ENCODE measurements around the gene DICER1.

Gene DICER1

DNA sequence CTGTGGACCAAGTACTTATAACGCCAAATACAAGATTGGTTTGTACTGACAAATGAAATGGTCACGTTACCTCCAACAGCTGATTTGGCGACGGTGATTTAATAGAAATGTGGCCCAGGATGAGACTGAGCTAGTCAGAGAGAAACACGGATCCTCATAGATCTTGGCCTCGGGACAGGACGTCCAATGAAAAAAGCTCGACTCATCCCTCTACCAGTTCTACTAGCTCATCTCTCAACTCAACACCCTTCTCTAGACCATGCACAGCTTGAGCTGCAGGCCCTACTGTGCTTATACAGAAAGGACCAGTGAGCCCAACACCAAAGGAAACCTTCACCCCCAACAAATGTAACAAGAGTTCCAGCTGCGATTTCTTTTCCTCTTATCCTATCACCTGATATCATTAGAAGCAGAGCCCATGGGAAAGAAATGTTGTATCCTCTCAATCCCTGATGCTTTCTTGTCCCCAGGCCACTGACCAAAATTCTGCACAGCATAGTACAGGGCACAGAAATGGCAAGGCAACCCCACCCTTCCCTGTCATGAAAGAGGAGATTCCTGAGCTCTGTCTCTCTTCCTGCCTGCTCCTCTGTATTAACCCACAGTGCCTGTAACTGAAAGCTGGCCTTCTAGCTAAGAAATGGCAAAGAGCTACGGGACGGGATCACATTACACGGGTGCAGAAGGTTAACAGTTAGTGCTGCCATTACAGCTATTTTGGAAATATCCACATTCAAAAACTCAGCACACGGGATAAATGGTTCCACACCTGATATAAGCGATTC, 39.2 kb downstream of the DICER1 start:
- no peak for DNase-seq

DNA sequence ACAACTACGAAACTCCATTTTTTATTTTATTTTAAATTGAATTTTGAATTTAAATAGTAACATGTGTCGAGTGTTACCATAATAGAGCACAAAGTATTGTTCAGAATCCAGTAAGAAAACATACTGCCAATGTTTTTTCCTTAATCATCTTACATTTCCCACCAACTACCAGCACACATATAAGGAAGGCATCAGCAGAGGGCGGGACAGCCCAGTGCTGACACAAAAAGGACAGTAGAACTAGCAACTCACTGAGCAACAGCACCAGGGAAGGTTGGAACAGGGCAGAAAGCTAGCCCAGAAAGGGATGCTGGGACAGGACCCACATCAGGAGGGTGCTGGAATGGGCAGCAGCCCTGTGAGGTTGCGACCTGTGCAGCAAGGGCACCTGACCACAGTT, 43.9 kb downstream of the DICER1 start:
- DNase-seq: no peak

DNA sequence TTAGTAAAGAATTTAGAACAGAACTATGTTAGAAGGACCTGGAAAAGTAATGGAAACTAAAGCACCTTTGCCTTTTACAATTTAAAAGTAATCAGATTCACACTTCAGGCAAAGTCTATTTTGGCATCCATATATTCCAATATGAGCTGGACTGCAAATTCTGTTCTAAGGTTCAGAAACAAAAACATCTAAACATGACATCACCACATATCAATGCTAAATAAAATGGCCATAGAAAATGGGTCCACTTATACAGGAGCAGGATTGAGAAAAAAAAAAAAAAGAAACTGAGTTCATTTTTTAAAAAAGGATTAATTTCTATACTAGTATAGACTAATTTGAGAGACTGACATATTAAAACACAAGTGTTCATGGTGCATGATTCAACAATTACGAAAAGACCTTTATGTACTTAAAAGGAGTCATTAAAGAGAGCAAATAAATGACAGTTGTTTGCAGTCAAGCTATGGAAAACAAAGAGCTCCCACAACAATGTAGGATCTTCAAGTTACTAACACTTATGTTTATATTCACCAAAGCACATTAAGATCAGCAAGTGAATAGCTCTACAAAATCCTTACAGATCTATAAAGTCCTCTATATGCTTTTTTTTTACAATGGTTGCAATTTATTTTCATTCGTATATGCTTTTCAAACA, 45.7 kb downstream of the DICER1 start:
- no peak for DNase-seq

DNA sequence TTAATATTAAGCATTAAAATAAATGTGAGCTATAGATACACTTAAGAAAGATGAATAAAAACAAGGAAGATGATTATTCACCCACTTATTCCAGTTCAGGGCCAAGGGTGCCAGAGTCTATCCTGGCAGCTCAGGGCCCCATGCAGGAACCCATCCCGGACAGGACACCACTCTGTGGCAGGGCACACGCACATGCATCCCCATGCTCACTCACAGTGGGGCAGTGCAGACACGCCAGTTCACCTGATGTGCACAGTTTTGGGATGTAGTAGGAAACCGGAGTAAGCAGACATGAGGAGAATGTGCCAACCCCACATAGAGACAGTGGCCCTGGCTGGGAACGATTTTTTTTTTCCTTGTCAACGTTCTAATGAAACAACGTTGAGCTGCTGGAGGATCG, 47.2 kb downstream of the DICER1 start:
- DNase-seq: no peak

DNA sequence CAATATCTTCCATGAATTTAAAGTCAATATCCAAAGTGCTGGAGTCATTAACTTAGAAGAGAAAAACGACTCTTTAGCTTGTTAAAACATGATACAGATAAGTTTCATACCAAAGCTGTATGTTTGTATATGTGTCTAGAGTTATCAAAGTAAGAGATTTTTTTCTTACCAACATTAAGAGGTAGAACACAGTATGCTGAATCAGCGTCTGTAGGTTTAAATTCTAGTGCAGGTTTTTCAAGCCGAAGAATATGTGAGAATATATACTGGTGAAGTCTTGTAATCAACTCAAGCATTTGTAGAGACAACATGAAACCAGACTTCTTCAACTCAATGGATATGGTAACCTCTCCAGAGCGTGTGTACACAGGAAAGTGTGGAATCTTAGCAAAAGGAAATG, 49.6 kb downstream of the DICER1 start:
- DNase-seq: no peak

DNA sequence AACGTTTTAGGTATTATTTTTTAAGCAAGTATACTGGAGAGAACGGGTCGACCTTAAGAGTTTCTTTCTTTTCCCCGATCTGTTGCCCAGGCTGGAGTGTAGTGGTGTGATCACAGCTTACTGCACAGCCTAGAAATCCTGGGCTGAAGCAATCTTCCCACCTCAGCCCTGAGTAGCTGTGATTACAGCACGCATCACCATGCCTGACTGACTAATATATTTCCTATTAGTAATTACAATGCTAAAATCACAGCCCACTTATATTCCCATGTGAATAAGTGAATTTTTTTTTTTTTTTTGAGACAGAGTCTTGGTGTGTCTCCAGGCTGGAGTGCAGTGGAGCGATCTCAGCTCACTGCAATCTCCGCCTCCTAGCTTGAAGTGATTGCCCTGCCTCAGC, 50.4 kb downstream of the DICER1 start:
- no peak for DNase-seq

DNA sequence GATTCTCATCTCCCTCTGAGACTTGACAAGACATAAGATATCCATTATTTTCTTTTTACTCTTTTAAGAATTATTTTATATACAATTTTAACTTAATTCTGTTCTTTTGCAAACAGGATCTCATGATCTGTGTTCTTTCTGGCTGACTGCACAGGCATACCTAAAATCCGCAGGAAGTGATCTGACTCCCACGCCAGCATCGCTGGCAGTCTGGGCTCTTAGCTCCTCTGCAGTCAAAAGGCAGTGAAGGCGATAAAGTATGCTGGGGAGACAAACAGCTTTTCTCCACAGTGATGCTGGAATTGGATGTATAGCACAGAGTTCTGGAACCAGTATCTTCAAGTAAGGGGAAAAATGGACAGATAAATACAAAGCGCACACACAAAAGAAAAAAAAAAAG, 52.4 kb downstream of the DICER1 start:
- DNase-seq: no peak

DNA sequence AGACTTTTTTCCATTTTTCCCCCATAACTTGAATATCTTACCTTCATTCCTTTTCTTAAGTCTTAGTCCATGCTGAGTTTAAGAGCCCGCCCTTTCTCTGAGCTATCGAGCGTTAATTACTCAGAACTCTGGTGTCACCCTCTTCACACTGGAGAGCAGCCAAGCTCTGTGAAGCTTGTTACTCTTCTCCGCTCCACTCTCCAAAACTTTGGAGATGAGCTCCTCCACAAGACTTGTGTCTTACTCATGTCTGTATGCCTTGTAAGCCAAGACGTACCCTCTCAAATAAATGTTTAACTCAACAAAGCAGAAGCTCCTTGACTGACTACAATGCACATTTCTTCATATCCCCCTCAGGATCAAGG, 54.7 kb downstream of the DICER1 start:
- DNase-seq: no peak

DNA sequence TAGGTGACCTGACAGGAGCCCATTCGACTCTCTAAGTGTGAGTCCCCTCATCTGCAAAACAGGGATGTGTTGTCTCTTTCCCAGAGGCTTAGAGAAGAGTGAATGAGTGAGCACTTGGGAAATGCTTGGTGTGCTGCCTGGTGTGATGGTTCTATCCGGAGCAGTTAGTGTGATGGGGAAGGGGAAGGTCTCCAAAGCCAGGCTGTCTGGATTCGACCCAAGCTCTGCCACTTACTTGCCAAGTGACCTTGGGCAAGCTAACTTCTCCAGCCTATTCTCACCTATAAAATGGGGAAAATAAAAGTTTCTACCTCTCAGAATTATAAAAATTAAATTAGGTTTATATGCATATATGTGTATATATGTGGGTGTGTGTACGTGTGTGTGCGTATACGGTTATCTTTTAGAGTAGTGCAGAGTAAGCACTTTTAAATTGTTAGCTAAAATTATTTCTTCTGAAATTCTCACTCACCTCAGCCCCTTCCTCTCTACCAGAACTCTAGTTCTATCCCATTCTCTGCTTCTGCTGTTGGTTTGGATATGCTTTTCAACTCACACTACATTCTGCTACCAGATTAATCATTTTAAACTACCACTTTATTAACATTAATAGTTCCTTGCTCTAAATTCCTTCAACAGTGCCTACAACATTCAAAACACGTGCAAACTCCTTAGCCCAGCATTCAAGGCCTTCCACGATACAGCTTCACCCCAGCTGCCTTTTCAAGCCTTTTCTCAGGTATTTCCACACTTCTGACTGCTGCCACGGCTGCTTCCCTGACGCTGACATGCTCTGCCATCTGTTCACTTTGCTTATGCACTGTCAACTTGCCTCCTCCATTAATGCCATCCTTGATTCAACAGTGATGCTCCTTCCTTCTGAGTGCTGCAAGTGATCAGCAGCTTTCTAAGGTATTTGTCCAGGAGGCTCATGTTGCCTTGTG, 55.3 kb downstream of the DICER1 start:
- DNase-seq: no peak

DNA sequence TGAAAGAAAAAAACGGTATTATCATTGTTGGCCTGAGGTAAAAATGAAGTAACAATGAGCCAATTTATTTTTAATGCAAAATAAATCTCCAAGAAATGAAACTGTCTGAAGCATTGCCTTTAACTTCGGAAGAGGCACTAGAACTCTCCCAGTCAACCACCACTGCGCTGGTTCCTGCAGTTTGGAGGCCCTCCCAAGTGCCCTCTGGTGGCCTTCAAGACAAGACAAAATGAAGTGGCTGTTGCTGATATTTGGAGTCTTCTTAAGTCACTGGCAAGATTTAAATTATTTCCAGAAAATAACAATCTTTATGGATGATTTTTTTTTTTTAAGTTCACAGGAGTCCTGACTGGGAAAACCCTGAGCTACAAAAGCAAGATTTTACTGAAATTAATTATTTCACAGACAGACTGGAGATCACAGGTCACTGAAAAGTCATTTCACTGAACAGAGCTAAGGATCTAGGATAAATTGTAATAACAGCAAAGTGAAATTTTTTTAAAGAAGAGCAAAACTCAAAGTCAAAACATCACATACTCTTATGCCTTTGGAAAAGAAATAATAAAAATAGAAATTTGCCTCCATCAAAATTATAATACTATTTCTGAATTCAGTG, 58.2 kb downstream of the DICER1 start:
- peak; percentile 67 for DNase-seq

DNA sequence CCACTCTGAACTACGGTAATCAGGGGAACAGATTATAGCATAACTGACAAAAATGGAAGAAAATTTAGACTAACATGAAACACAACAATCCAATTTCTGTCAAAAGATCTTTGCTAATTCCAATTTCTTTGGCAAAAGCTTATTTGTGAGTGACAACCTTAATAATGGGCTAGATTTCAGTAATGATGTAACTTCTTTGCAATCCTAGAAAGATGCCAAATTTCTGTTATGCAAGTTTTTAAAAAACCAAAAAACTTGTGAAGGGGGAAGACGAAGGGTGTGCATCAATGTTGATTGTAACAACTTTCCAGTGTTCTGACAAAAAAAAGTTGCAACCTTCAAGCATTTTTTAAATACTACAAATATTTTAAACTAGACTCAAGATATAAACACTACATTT, 59.9 kb downstream of the DICER1 start:
- DNase-seq: no peak

DNA sequence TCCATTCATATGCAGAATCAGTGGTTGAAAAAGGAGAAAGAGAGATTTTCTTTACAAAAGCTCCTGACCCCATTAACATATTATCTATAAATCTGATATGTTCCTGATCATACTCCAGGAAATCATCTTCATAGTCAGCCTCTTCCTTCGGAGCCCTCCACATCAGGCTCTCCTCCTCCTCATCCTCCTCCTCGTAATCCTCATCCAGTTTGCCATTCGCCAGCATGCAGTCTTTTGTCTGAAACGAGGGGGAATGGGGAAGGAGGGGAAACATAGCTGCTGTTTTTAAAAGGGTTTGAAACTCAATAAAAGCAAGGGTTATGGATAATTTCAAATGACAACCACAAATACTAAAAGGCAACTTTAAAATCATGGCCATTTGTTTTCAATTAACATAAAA, 60.9 kb downstream of the DICER1 start:
- DNase-seq: no peak

DNA sequence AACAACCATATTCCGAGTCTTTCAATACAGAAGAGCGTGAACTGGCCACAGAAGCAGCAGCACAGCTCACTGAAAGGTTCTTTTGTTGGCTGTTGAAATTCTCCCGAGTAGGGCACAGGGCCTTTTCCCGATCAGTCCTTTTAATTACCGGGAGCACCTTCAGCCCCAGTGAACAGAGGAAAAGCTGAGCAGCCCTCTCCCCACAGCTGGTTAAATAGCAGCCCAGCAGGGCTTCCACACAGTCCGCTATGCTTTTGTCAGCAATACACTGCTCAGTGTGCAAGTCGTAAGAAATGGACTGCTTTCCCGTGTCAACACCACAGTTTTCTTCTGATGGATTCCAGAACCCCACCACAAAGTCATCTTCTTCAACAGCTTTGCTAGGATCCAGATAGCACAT, 61.3 kb downstream of the DICER1 start:
- no peak for DNase-seq

DNA sequence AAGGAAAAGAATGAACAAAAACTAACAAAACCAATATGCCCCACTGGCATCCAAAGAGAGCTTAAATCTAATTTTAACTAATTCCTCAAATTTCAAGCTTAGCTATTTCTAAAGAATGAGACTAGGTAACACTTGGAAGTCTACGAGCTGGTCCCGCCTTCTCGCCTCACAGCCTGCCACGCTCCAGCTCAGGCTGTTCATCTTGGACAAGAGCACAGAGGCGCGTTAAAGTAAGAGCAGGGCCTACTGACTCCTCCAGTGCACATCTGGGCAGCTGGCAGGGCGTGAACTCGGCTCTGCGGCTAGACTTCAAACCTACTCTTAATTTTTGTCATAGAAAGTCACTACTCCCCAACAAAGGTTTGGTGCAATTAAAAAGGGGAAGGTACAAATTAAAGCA, 64.6 kb downstream of the DICER1 start:
- no peak for DNase-seq

DNA sequence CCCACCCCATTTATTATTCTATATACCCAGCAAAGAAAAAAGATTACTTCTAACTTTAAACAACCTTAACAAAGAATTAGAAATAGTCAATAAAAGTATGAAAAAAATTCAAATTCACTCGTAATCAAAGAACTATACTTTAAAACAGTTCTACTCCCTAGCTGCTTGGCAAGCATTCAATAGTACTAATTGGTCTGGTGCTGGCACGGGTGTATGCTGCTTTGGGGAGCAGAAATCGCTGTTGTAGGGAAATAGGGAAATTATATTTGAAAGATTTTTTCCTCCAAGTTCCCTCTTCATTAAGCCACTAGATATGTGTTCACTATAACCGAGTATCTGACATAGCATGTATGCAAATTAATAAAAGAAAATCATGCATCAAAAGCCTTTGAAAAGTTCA, 65.7 kb downstream of the DICER1 start:
- DNase-seq: no peak

DNA sequence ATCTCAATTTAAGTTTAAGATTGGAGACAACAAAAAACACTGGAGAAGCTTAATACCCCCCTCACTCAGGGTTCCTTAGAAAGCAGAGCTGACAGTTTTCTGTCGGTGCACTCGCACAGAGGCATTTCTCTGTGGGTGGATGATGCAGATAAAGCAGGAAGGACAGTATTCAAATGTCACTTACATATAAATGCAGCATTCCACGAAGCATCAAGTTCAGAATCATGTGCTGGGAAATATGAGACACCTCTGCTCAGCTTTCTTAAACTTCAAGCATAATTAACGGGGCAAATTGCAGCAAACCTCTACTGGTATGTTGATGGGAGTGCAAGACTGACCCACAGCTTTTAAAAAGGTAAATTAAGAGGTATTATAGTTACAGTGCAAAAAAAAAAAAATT, 68.7 kb downstream of the DICER1 start:
- no peak for DNase-seq

DNA sequence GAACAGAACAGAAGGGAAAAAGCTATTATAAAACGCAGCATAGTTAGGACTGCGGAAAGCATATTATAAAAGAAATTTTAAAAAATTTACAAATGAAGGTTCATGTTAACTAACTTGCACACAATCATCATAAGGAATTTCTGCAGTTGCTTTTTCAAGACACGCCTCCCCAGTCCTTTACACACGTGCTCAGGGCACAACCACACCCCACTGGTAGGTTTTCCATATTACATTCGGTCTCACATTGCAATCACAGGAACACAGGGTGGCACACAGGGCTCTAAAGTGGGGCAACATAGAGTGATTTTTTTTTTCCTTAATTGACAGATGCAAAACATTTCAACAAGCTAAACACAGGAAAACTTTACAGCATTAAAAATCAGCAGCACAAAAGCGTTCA, 69.7 kb downstream of the DICER1 start:
- no peak for DNase-seq

DNA sequence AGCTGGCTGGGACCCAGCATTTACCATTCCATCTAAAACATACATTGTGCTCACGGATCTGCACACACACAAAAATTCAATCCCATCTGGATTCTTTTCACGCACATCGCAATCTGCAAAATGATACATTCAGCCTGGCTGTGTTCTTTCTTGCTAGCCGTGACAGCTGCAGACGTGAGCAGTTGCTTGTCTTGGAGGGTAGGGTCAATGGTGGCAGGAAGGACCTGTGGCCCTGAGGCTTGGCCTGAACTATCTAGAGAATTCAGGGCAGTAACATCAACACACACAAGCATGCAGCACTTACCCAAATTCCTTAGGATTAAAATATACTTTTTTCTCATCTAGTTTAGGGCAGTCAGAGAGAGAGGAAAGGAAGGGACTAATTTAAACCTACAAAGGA, 72.0 kb downstream of the DICER1 start:
- no peak for DNase-seq

DNA sequence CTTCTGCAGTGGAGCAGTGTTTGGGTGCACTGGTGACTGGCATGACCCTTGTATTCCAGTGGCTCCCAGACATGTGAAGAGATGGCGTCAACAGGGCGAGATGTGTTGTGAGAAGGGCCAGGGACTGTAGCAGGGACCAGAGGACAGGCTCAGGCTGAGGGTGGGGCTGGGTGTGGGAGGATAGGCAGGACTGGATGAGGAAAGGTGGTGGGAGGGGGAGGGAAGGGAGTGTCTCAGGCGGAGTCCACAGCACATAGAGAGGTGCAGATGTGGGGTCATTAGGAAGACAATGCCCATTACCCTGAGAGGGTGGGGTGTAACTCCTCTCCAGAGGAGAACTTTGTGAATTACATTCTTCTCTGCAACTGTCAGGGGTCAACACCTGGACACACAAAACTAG, 78.5 kb downstream of the DICER1 start:
- DNase-seq: no peak

DNA sequence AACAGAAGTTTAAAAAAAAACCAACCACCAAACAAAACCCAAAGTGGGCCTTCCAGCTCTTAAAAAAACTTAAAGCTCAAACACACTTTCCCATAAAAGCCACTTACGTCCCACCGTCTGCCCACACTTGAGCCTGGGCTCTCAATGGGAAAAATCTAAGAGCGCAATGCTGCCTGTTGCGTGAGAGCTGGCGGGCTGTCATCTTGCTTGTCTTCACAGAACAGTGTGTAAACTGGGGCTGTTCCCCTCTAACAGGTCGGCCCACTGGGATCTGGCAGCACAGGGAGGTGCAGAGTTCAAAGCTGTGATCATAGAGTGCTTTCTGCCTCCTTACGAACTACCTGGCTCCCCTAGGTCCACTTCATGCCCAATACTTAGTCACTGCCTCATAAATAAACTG, 80.0 kb downstream of the DICER1 start:
- DNase-seq: no peak

DNA sequence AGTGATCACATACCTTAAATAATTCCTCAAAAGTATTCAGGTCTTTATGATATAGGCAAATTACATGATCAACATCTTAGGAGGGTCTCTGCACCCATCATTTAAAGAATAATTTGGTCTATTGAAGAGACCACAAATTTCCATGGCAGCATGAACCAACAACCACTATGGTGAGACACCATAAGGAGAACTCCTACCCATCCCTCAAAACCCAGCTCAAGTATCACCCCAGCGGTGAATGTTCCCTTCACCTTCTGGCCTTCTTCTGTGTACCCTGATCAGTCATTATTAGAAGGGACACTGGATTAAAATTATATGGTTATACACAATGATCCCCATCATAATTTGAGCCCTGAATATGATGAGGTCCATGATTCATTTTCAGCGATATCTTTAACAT, 81.5 kb downstream of the DICER1 start:
- no peak for DNase-seq

DNA sequence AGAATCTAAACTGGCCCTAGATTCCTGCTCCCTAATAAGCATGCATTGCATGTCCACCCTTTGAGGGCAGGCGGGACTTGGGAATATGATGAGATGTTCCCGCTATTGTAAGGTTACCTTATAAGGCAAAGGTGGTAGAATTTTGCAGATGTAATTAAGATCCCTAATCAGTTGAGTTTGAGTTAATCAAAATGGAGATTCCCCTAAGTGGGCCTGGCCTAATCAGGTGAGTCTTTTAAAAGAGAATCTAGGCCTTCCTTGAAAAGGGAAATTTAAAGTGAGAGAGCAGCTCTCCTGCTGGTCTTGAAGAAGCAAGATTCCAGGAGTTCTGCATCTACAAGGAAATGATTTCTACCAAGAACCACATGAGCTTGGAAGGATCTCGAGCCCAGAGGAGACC, 83.4 kb downstream of the DICER1 start:
- no peak for DNase-seq

DNA sequence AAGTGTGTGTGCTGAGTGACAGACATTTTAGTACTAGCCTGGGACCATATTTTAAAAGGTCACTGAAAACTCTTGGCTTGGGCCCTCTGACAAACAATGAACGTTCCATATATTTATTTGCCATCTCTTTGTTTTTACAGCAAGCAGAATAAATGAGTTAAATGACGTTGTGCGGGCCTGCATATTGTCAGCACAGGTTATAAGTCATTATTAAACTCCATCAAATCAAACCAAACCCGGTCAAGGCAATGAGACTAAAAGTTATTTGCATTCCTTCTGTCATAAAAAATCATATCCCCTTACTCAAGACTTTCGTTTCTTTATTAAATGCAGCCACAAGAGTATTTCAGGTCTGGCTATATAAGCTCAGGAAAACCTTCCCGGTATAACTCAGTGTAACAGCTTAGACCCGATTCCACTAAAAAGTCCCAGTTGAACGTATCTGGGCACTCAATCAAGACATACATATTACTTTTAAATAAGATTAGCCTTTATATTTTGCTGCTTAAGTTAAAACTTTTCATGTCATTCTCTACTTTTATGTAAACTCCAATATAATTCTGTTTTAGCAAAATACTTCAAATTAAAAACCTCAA, 84.9 kb downstream of the DICER1 start:
- no peak for DNase-seq

Data from left hindlimb (tissue), 1 donor.